NCI-H2227 (cell line): ENCODE measurements around the gene PRR20G.

Source experiments
- DNase-seq: peaks from one replicate; lab custom pipeline; 2025; ENCODE audit not compliant: unreplicated experiment; lab: John Stamatoyannopoulos, UW

PRR20G gene

DNA sequence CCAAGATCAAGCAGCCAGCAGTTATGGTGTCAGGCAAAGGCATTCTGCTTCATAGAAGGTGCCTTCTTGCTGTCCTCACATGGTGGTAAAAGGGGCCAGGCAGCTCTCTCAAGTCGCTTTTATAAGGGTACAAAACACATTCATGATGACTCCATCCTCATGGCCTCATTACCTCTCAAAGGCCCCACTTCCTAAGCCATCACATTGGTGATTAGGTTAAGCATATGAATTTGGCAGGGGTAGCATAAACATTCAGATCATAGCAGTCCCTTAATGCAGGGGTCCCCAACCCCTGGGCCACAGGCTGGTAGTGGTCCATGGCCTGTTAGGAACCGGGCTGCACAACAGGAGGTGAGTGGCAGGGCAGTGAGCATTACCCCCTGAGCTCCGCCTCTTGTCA is 52.1 kb downstream of the PRR20G start:
- DNase-seq, result no peak

DNA sequence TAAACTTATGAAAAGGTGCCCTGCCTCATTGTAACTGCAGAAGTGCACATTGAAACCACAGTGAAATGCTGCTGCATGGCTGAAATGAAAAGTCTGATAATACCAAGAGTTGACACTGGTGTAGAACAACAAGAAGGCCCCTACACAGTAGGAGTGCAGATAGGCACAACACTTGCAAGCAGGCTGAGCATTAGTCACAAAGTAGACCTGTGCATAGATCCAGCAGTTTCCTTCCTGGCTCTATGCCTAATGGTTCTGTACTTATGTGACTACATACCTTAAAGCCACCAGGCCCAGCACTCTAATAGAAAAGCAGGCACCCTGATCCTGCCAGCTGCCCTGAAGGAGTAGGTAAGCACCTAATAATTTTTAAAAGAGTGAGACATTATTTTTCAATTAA is 53.1 kb downstream of the PRR20G start:
- DNase-seq, result no peak
